ENCODE results near the gene MECR.
A peak's percentile ranks its signal among the peaks of the same experiment; 100 is the strongest.

The MECR gene

GRCh38 chr1:29196863-29197589 lies 33.7 kb downstream of the MECR start:
- Histone ChIP-seq H3K9me3 (ENCODE audit: insufficient read depth, low read depth, low read length) (no peaks in the 10 kb centered on the region), H3K9ac (ENCODE audit: low read length) (no peak overlapping the region)

GRCh38 chr1:29195881-29196291 lies 34.8 kb downstream of the MECR start:
- Histone ChIP-seq H3K36me3 (ENCODE audit: control insufficient read depth in 1 of 2, insufficient read depth in 2 of 2, low read length in 2 of 2) (peaks cover 21 to 38% of the 10 kb centered on the region in 2 experiments), H2BK5ac (ENCODE audit: low read depth, low read length, poor library complexity) (no peak overlapping the region), H4K91ac (ENCODE audit: low read depth, low read length) (no peak overlapping the region), H3K18ac (ENCODE audit: low read length) (peak overlapping the region; percentile 66), H3K4me2 (ENCODE audit: low read length) (no peak overlapping the region), H3K4me1 (ENCODE audit: control insufficient read depth in 1 of 2, insufficient read depth in 2 of 2, low read length in 2 of 2) (peaks cover 8 to 19% of the 10 kb centered on the region in 2 experiments), H3K23ac (ENCODE audit: low read length) (no peak overlapping the region), H2AFZ (ENCODE audit: insufficient read depth, low read length, poor library complexity) (no peak overlapping the region), H3K27ac (ENCODE audit: low read depth, low read length) (no peak overlapping the region), H2BK12ac (ENCODE audit: low read length) (peak overlapping the region; percentile 77), H3K79me2 (ENCODE audit: control insufficient read depth, insufficient read depth, low read length, poor library complexity) (no peaks in the 10 kb centered on the region), H3K9ac (ENCODE audit: low read length) (no peak overlapping the region), H2AK5ac (ENCODE audit: low read length) (peak overlapping the region; percentile 66), H3K79me1 (ENCODE audit: low read length) (peaks cover 2% of the 10 kb centered on the region), H4K12ac (ENCODE audit: low read depth, low read length) (no peak overlapping the region), H3K14ac (ENCODE audit: low read length) (no peak overlapping the region), H3K9me3 (ENCODE audit: insufficient read depth, low read depth, low read length) (no peaks in the 10 kb centered on the region), H3K4me3 (ENCODE audit: low read depth, low read length) (no peak overlapping the region), H2BK120ac (ENCODE audit: insufficient read depth, low read length, poor library complexity) (peak overlapping the region; percentile 34), H3K4ac (ENCODE audit: low read depth, low read length) (no peak overlapping the region), H4K8ac (ENCODE audit: low read depth, low read length) (no peak overlapping the region), H3K27me3 (ENCODE audit: insufficient read depth, low read length) (no peaks in the 10 kb centered on the region)
- no CpG with 5 or more reads among the region's 8 CpGs for WGBS (ENCODE audit: extremely low coverage, insufficient coverage, insufficient read length)
- no peak for DNase-seq

More at GRCh38 chr1:29196863-29197589, 33.7 kb downstream of the MECR start:
- Histone ChIP-seq H2BK5ac (ENCODE audit: low read depth, low read length, poor library complexity) (no peak overlapping the region), H2BK12ac (ENCODE audit: low read length) (no peak overlapping the region), H2BK120ac (ENCODE audit: insufficient read depth, low read length, poor library complexity) (no peak overlapping the region), H2AFZ (ENCODE audit: insufficient read depth, low read length, poor library complexity) (no peak overlapping the region), H4K8ac (ENCODE audit: low read depth, low read length) (no peak overlapping the region), H3K79me2 (ENCODE audit: control insufficient read depth, insufficient read depth, low read length, poor library complexity) (no peaks in the 10 kb centered on the region), H3K4me3 (ENCODE audit: low read depth, low read length) (no peak overlapping the region), H3K79me1 (ENCODE audit: low read length) (peaks cover 6% of the 10 kb centered on the region), H3K4ac (ENCODE audit: low read depth, low read length) (no peak overlapping the region), H2AK5ac (ENCODE audit: low read length) (no peak overlapping the region), H3K4me2 (ENCODE audit: low read length) (no peak overlapping the region), H3K14ac (ENCODE audit: low read length) (no peak overlapping the region), H3K18ac (ENCODE audit: low read length) (no peak overlapping the region), H3K23ac (ENCODE audit: low read length) (no peak overlapping the region), H3K27me3 (ENCODE audit: insufficient read depth, low read length) (no peaks in the 10 kb centered on the region), H3K27ac (ENCODE audit: low read depth, low read length) (peak overlapping the region; percentile 35), H3K36me3 (ENCODE audit: control insufficient read depth in 1 of 2, insufficient read depth in 2 of 2, low read length in 2 of 2) (peaks cover 23 to 41% of the 10 kb centered on the region in 2 experiments), H4K91ac (ENCODE audit: low read depth, low read length) (no peak overlapping the region), H3K4me1 (ENCODE audit: control insufficient read depth in 1 of 2, insufficient read depth in 2 of 2, low read length in 2 of 2) (peaks cover 13 to 19% of the 10 kb centered on the region in 2 experiments), H4K12ac (ENCODE audit: low read depth, low read length) (no peak overlapping the region)
- peak; percentile 86 to 90 for DNase-seq
- WGBS (ENCODE audit: extremely low coverage, insufficient coverage, insufficient read length), result no CpG with 5 or more reads among the region's 7 CpGs

GRCh38 chr1:29193879-29194455 lies 36.8 kb downstream of the MECR start:
- Histone ChIP-seq H3K79me2 (ENCODE audit: control insufficient read depth, insufficient read depth, low read length, poor library complexity) (no peaks in the 10 kb centered on the region), H3K79me1 (ENCODE audit: low read length) (peaks cover 2% of the 10 kb centered on the region), H3K9ac (ENCODE audit: low read length) (no peak overlapping the region), H3K4me2 (ENCODE audit: low read length) (no peak overlapping the region), H4K12ac (ENCODE audit: low read depth, low read length) (no peak overlapping the region), H3K4me3 (ENCODE audit: low read depth, low read length) (no peak overlapping the region), H3K14ac (ENCODE audit: low read length) (no peak overlapping the region), H2AK5ac (ENCODE audit: low read length) (no peak overlapping the region), H4K8ac (ENCODE audit: low read depth, low read length) (no peak overlapping the region), H3K4me1 (ENCODE audit: control insufficient read depth in 1 of 2, insufficient read depth in 2 of 2, low read length in 2 of 2) (peaks cover 8 to 23% of the 10 kb centered on the region in 2 experiments), H3K27me3 (ENCODE audit: insufficient read depth, low read length) (no peaks in the 10 kb centered on the region), H3K4ac (ENCODE audit: low read depth, low read length) (no peak overlapping the region), H3K27ac (ENCODE audit: low read depth, low read length) (no peak overlapping the region), H3K9me3 (ENCODE audit: insufficient read depth, low read depth, low read length) (no peaks in the 10 kb centered on the region), H4K91ac (ENCODE audit: low read depth, low read length) (no peak overlapping the region), H2BK120ac (ENCODE audit: insufficient read depth, low read length, poor library complexity) (no peak overlapping the region), H3K18ac (ENCODE audit: low read length) (no peak overlapping the region), H2BK12ac (ENCODE audit: low read length) (no peak overlapping the region), H2AFZ (ENCODE audit: insufficient read depth, low read length, poor library complexity) (no peak overlapping the region), H3K36me3 (ENCODE audit: control insufficient read depth in 1 of 2, insufficient read depth in 2 of 2, low read length in 2 of 2) (peaks cover 17 to 31% of the 10 kb centered on the region in 2 experiments), H3K23ac (ENCODE audit: low read length) (no peak overlapping the region), H2BK5ac (ENCODE audit: low read depth, low read length, poor library complexity) (no peak overlapping the region)
- no CpG with 5 or more reads among the region's 8 CpGs for WGBS (ENCODE audit: extremely low coverage, insufficient coverage, insufficient read length)
- no peak for DNase-seq

- Histone ChIP-seq H3K9me3 (ENCODE audit: insufficient read depth, low read depth, low read length) (no peaks in the 10 kb centered on the region), H3K9ac (ENCODE audit: low read length) (no peak overlapping the region), H4K8ac (ENCODE audit: low read depth, low read length) (no peak overlapping the region), H2AFZ (ENCODE audit: insufficient read depth, low read length, poor library complexity) (no peak overlapping the region), H3K27me3 (ENCODE audit: insufficient read depth, low read length) (no peaks in the 10 kb centered on the region), H2BK120ac (ENCODE audit: insufficient read depth, low read length, poor library complexity) (no peak overlapping the region), H3K18ac (ENCODE audit: low read length) (no peak overlapping the region), H3K36me3 (ENCODE audit: control insufficient read depth in 1 of 2, insufficient read depth in 2 of 2, low read length in 2 of 2) (peaks cover 13 to 24% of the 10 kb centered on the region in 2 experiments), H3K4me3 (ENCODE audit: low read depth, low read length) (no peak overlapping the region), H4K91ac (ENCODE audit: low read depth, low read length) (no peak overlapping the region), H2BK5ac (ENCODE audit: low read depth, low read length, poor library complexity) (no peak overlapping the region), H3K79me2 (ENCODE audit: control insufficient read depth, insufficient read depth, low read length, poor library complexity) (no peaks in the 10 kb centered on the region), H2BK12ac (ENCODE audit: low read length) (no peak overlapping the region), H3K4ac (ENCODE audit: low read depth, low read length) (no peak overlapping the region), H2AK5ac (ENCODE audit: low read length) (no peak overlapping the region), H3K4me2 (ENCODE audit: low read length) (no peak overlapping the region), H3K14ac (ENCODE audit: low read length) (no peak overlapping the region), H4K12ac (ENCODE audit: low read depth, low read length) (no peak overlapping the region), H3K79me1 (ENCODE audit: low read length) (peaks cover 3% of the 10 kb centered on the region), H3K4me1 (ENCODE audit: control insufficient read depth in 1 of 2, insufficient read depth in 2 of 2, low read length in 2 of 2) (peaks cover 2 to 19% of the 10 kb centered on the region in 2 experiments), H3K23ac (ENCODE audit: low read length) (no peak overlapping the region), H3K27ac (ENCODE audit: low read depth, low read length) (no peak overlapping the region)
- no peak for DNase-seq
- WGBS (ENCODE audit: extremely low coverage, insufficient coverage, insufficient read length), result no CpG with 5 or more reads among the region's 6 CpGs
Measured at GRCh38 chr1:29190718-29191117, 40.0 kb downstream of the MECR start.

Data from trophoblast cell (in vitro differentiated cells and primary cell).